22Rv1 (cell line): ENCODE measurements around the gene AK1.

ENCODE experiments used
- H3K27ac ChIP-seq: fragments of 450-650 bp; 2 replicates; pipeline ENCODE4 v1.5.1; 2017
- ZFX ChIP-seq: fragments of 450-650 bp; IDR thresholded peaks from 2 replicates; pipeline ENCODE4 v1.6.1; 2017; ENCODE audit warnings: antibody characterized with exemption, borderline replicate concordance
- TF ChIP-seq, protein P1 (sequence below): fragments of 450-650 bp; IDR thresholded peaks from 2 replicates; pipeline ENCODE4 v1.5.1; 2017; ENCODE audit warnings: mild to moderate bottlenecking

Gene AK1

DNA sequence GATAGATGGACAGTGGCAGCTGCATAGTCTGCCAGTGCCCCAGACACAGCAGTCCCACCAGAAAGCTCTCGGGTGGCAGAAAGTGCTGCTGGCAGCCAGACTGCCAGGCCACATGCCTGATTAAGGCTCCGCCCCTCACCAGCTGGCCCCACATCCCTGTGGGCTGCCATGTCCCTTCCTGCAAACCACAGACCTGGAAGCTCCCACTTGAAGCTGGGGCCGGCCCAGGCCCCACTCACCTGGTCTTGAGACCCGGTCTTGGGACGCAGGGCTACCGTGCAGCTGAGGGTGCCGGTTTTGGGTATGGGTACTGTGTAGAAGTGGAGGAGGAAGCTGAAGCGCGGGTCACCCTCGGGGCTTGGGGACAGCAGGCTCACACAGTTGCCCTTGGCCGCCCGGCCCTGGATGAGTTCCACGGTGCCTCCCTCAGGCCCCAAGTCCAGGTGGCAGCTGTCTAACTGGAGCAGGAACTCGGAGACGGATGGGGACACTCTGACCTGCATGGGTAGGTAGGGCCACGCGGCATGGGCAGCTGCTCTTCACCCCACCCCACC is 59.5 kb downstream of the AK1 start:
- H3K27ac ChIP-seq = no peak overlapping the region
- no peak for TF ChIP-seq ZFX
- TF ChIP-seq, protein P1, sequence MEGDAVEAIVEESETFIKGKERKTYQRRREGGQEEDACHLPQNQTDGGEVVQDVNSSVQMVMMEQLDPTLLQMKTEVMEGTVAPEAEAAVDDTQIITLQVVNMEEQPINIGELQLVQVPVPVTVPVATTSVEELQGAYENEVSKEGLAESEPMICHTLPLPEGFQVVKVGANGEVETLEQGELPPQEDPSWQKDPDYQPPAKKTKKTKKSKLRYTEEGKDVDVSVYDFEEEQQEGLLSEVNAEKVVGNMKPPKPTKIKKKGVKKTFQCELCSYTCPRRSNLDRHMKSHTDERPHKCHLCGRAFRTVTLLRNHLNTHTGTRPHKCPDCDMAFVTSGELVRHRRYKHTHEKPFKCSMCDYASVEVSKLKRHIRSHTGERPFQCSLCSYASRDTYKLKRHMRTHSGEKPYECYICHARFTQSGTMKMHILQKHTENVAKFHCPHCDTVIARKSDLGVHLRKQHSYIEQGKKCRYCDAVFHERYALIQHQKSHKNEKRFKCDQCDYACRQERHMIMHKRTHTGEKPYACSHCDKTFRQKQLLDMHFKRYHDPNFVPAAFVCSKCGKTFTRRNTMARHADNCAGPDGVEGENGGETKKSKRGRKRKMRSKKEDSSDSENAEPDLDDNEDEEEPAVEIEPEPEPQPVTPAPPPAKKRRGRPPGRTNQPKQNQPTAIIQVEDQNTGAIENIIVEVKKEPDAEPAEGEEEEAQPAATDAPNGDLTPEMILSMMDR = no peak

DNA sequence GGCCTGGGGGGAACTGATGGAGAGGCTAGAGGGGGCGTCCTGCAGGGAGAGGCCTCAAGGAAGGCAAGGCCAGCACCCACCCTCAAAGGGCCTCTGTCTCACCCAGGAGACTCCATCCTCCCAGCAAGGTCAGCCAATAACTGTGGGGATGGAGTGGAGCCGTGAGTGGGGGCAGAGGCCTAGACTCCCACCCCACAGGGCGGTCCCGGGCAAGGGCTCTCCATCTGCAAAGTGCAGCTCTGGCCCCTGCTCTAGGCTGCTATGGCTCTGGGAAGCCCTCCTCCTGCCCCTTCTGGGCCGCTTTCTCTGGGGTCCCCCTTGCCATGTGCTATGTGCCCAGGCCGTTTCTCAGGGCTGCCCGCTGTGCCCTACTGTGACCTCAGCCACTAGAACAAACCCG is 60.7 kb downstream of the AK1 start:
- H3K27ac ChIP-seq = no peak overlapping the region
- TF ChIP-seq, protein P1 = no peak
- no peak for TF ChIP-seq ZFX
